ENCODE measurements around the gene RBMX.
A peak's percentile ranks its signal among the peaks of the same experiment; 100 is the strongest.

DNA sequence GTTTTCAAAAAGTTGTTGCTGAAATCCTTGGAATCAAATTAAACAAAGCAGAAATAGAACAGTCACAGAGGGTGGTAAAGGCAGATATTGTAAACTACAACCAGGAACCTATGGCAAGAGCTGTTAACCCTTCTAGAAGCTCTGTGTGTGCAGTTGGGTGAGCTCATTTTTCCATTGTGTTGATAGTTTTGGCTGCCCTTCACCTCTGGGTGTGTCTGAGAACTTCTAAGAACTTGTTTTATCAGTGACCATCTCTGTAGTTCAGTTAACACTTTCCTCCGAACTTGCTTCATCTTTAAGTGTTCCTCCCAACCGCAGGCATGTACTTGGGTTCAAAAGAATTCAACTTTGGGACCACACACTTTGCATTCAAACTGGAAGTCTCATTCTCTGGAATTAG lies 32.7 kb downstream of the RBMX start:
- TF ChIP-seq, protein P1, sequence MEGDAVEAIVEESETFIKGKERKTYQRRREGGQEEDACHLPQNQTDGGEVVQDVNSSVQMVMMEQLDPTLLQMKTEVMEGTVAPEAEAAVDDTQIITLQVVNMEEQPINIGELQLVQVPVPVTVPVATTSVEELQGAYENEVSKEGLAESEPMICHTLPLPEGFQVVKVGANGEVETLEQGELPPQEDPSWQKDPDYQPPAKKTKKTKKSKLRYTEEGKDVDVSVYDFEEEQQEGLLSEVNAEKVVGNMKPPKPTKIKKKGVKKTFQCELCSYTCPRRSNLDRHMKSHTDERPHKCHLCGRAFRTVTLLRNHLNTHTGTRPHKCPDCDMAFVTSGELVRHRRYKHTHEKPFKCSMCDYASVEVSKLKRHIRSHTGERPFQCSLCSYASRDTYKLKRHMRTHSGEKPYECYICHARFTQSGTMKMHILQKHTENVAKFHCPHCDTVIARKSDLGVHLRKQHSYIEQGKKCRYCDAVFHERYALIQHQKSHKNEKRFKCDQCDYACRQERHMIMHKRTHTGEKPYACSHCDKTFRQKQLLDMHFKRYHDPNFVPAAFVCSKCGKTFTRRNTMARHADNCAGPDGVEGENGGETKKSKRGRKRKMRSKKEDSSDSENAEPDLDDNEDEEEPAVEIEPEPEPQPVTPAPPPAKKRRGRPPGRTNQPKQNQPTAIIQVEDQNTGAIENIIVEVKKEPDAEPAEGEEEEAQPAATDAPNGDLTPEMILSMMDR (conservative IDR thresholded peaks at IDR 0.05; ENCODE audit: low read depth, low read length), result no peak
- TF ChIP-seq BHLHE40 (IDR thresholded peaks at IDR 0.05; ENCODE audit: low read depth, low read length) (no peak), POLR2A (IDR thresholded peaks at IDR 0.05; ENCODE audit: low read depth, low read length) (no peak), CEBPB (IDR thresholded peaks at IDR 0.05; ENCODE audit: low read depth, low read length) (peak; percentile 59), RAD21 (IDR thresholded peaks at IDR 0.05; ENCODE audit: low read length) (no peak), RCOR1 (IDR thresholded peaks at IDR 0.05; ENCODE audit: insufficient replicate concordance, low read length) (no peak), MXI1 (IDR thresholded peaks at IDR 0.05; ENCODE audit: borderline replicate concordance, low read depth, low read length) (no peak), SMC3 (IDR thresholded peaks at IDR 0.05; ENCODE audit: low read depth, low read length) (no peak)
